AG04449 (cell line): ENCODE measurements around the gene F10.
"Not testable (repeated sequence)": the region's sequence is repeated elsewhere in the genome, so short reads cannot be mapped to it uniquely, and the experiment has no call there.

Source experiments
- CTCF ChIA-PET: fragments of 350-600 bp; formaldehyde crosslinking; extraction: SDS; loops from one replicate; lab custom pipeline; 2021; ENCODE audit warnings: antibody characterized with exemption; lab: Yijun Ruan, JAX
- POLR2A ChIA-PET: fragments of 400-600, 350-600 bp; formaldehyde crosslinking; extraction: SDS; loops from one replicate; lab custom pipeline; 2020; ENCODE audit warnings: antibody characterized with exemption, inconsistent platforms; lab: Yijun Ruan, JAX
- DNase-seq: peaks from one replicate; pipeline ENCODE4 v3.0.0-alpha.2; 2010; ENCODE audit warnings: low read depth, low spot score
- H3K4me3 ChIP-seq: 2 replicates; pipeline ENCODE4 v1.5.1; 2011; ENCODE audit warnings: low read depth, mild to moderate bottlenecking, control low read depth, low read length
- CTCF ChIP-seq: IDR thresholded peaks from one replicate; pipeline ENCODE4 v1.5.1; 2011; ENCODE audit warnings: mild to moderate bottlenecking, moderate library complexity, low read length, control low read depth, inconsistent platforms; ENCODE audit not compliant: insufficient read depth; ENCODE audit errors: missing control alignments

The F10 gene

GRCh38 chr13:113077566-113077952, 45.0 kb upstream of the F10 start:
- ChIA-PET POLR2A (no interaction called here), CTCF (no interaction called here)
- no peak for TF ChIP-seq CTCF
- H3K4me3 ChIP-seq, result no peak overlapping the region
- DNase-seq, result no peak

GRCh38 chr13:113077953-113078901, 44.4 kb upstream of the F10 start:
- CTCF ChIA-PET, result no interaction called here
- TF ChIP-seq CTCF, result no peak

GRCh38 chr13:113078902-113079780, 43.5 kb upstream of the F10 start:
- no peak for DNase-seq
- no peak for TF ChIP-seq CTCF
- CTCF ChIA-PET, result no interaction called here
- POLR2A ChIA-PET, result no interaction called here
- H3K4me3 ChIP-seq, result no peak overlapping the region

More at GRCh38 chr13:113077953-113078901, 44.4 kb upstream of the F10 start:
- DNase-seq, result no peak
- POLR2A ChIA-PET, result no interaction called here
- H3K4me3 ChIP-seq, result no peak overlapping the region

GRCh38 chr13:113079781-113080080, 42.9 kb upstream of the F10 start:
- POLR2A ChIA-PET, CTCF ChIA-PET, H3K4me3 ChIP-seq, DNase-seq: not testable (repeated sequence)

- POLR2A ChIA-PET, result no interaction called here
- no peak overlapping the region for H3K4me3 ChIP-seq
- no peak for DNase-seq
- CTCF ChIA-PET, result no interaction called here
- no peak for TF ChIP-seq CTCF
Observed at GRCh38 chr13:113080361-113080831, 42.2 kb upstream of the F10 start.

- ChIA-PET CTCF (no interaction called here), POLR2A (no interaction called here)
- no peak overlapping the region for H3K4me3 ChIP-seq
- DNase-seq, result no peak
- no peak for TF ChIP-seq CTCF
Observed at GRCh38 chr13:113080901-113081521, 41.6 kb upstream of the F10 start.
